Measurements from ENCODE around the gene NUDT4B. TPM values are rescaled to one million over a fixed set of nuclear protein-coding genes. Genes with fewer than 3 reads are reported as not detected.

NUDT4B gene
- 0.31 to 2.4 TPM (median 0.85 TPM) in 3 of 5 replicates, not detected in the others for total RNA-seq (2022; extraction: Qiagen RNA extraction; ENCODE audit: low read depth)

GRCh38 chr1:148748563-148749334 is at the start of gene NUDT4B:
Gene NUDT4B (plus strand): TSS chr1:148748774. CDS start chr1:148748953, 179 bp downstream.

Other genes with a start within 250 kb of the NUDT4B start
- gene NBPF14, start 152.8 kb upstream of the NUDT4B start, total RNA-seq (2022; extraction: Qiagen RNA extraction; ENCODE audit: low read depth) = 13.9 to 20.0 TPM (median 17.9 TPM) in 5 replicates
- 5.5 to 6.9 TPM (median 6.6 TPM) in 5 replicates for gene PDE4DIP, start 95.7 kb downstream of the NUDT4B start, total RNA-seq (2022; extraction: Qiagen RNA extraction; ENCODE audit: low read depth)

Measured in A549 treated with ZK216348 at 1 μM for 4 hours (cell line).